ENCODE data around the gene DBNL.

DNA sequence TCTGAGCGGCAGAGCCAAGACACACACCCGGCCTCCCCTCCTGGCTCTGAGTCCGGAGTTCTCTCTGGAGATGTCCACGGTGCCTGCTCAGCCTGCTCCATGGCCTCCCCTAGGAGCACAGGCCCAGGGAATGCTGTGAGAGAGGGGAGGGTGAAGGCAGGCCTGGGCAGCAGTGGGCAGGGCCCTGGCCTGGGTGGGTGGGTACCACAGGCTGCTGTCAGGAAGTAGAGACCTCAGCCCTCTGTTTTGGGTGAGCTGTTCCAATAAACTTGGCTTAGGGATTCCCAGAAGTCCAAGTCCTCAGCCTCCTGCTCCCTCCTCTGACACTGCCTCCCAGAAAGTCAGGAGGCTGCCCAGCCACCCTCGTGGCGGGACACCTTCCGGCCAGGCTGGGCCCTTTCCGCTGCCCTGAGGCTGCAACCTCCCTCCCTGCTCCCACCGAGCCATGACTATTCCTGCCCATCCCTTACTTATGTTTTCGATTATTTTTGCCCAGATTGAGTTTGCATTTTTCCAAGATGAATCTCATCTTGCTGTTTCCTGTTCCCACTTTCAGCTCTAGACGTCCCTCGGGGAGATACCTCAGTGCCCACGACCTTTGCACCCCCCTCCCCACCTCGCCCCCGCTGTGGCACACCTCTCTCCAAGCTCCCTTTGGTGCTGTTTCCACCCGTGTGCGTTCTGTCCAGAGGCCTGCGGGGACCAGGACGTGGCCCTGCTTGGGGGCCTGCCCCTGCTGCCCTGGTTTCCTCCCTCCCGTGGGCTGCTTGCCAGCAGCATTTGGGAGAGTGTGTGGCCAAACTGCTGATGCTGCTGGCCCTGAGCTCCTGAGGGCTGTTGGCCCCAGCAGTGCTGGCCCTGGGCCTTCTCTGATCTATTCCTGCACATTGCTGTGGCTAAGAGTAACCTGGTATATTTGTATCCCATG lies 43.7 kb downstream of the DBNL start:
- TF ChIP-seq, protein P1, sequence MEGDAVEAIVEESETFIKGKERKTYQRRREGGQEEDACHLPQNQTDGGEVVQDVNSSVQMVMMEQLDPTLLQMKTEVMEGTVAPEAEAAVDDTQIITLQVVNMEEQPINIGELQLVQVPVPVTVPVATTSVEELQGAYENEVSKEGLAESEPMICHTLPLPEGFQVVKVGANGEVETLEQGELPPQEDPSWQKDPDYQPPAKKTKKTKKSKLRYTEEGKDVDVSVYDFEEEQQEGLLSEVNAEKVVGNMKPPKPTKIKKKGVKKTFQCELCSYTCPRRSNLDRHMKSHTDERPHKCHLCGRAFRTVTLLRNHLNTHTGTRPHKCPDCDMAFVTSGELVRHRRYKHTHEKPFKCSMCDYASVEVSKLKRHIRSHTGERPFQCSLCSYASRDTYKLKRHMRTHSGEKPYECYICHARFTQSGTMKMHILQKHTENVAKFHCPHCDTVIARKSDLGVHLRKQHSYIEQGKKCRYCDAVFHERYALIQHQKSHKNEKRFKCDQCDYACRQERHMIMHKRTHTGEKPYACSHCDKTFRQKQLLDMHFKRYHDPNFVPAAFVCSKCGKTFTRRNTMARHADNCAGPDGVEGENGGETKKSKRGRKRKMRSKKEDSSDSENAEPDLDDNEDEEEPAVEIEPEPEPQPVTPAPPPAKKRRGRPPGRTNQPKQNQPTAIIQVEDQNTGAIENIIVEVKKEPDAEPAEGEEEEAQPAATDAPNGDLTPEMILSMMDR (IDR thresholded peaks at IDR 0.05; ENCODE audit: low read depth, low read length), result no peak
- no peak for TF ChIP-seq EZH2phosphoT487 (IDR thresholded peaks at IDR 0.05; ENCODE audit: low read depth)

All from OCI-LY3 (cell line).